CD14-positive monocyte (primary cell): ENCODE measurements around the gene RASA4. TPM values are rescaled to one million over a fixed set of nuclear protein-coding genes. Genes with fewer than 3 reads are reported as not detected.
"Not testable (repeated sequence)": the region's sequence is repeated elsewhere in the genome, so short reads cannot be mapped to it uniquely, and the experiment has no call there.

ENCODE experiments used
- DNase-seq, 3 donors: peaks; one replicate each; pipeline ENCODE4 v3.0.0-alpha.2; 2011 to 2022
- H2AFZ ChIP-seq: 2 replicates; pipeline ENCODE4 v1.6.0; 2012; ENCODE audit warnings: mild to moderate bottlenecking, low read depth, low read length, inconsistent platforms; ENCODE audit not compliant: insufficient read depth, poor library complexity, severe bottlenecking
- H3K27ac ChIP-seq, 2 donors: 1 replicate in 1 of 2; 2 replicates in 1 of 2; pipeline ENCODE4 v1.5.1; 2012 to 2013; ENCODE audit warnings: low read length in 2 of 2, control low read depth in 1 of 2, inconsistent platforms in 1 of 2, low read depth in 1 of 2, mild to moderate bottlenecking in 1 of 2
- H3K27me3 ChIP-seq, 2 donors: one replicate each; pipeline versions ENCODE4 v1.6.0 to v1.6.1; 2011 to 2013; ENCODE audit warnings: low read length in 2 of 2; ENCODE audit not compliant: control insufficient read depth in 2 of 2, insufficient read depth in 2 of 2
- H3K36me3 ChIP-seq, 2 donors: replicated peaks in 1 of 2; 1 replicate in 1 of 2; 2 replicates in 1 of 2; pipeline versions ENCODE4 v1.5.1 to v1.6.1; 2012 to 2013; ENCODE audit warnings: low read length in 2 of 2, control low read depth in 1 of 2, inconsistent platforms in 1 of 2, mild to moderate bottlenecking in 1 of 2; ENCODE audit not compliant: insufficient read depth in 2 of 2, control insufficient read depth in 1 of 2
- H3K4me1 ChIP-seq, 2 donors: 1 replicate in 1 of 2; 2 replicates in 1 of 2; pipeline versions ENCODE4 v1.5.1 to v1.6.1; 2012 to 2013; ENCODE audit warnings: low read length in 2 of 2, control low read depth in 1 of 2, inconsistent platforms in 1 of 2, mild to moderate bottlenecking in 1 of 2, moderate library complexity in 1 of 2; ENCODE audit not compliant: insufficient read depth in 2 of 2, control insufficient read depth in 1 of 2
- H3K4me2 ChIP-seq: replicated peaks from 2 replicates; pipeline ENCODE3; 2012; ENCODE audit warnings: low read length, moderate library complexity, mild to moderate bottlenecking; ENCODE audit not compliant: poor library complexity, severe bottlenecking; ENCODE audit errors: extremely low read depth
- H3K4me3 ChIP-seq, 3 experiments: fragments of 200-600 bp in 1 of 3; sonication (generic) in 1 of 3; replicated peaks in 1 of 3; 1 replicate in 2 of 3; 2 replicates in 1 of 3; pipeline ENCODE4 v1.5.1; 2011 to 2013; ENCODE audit warnings: low read length in 3 of 3, mild to moderate bottlenecking in 3 of 3, control low read depth in 2 of 3, low read depth in 2 of 3, inconsistent platforms in 1 of 3, moderate library complexity in 1 of 3
- H3K79me2 ChIP-seq: 2 replicates; pipeline ENCODE4 v1.6.0; 2012; ENCODE audit warnings: mild to moderate bottlenecking, control low read depth, inconsistent platforms, low read length, moderate library complexity; ENCODE audit not compliant: insufficient read depth
- H3K9ac ChIP-seq: 2 replicates; pipeline ENCODE4 v1.6.0; 2017; ENCODE audit warnings: low read length, mild to moderate bottlenecking; ENCODE audit not compliant: insufficient read depth, poor library complexity, severe bottlenecking
- H3K9me3 ChIP-seq, 2 donors: replicated peaks in 1 of 2; 1 replicate in 1 of 2; 2 replicates in 1 of 2; pipeline versions ENCODE4 v1.5.1 to v1.6.1; 2012 to 2013; ENCODE audit warnings: low read length in 2 of 2, control low read depth in 1 of 2; ENCODE audit not compliant: control insufficient read depth in 1 of 2, insufficient read depth in 1 of 2
- H4K20me1 ChIP-seq: 2 replicates; pipeline ENCODE4 v1.6.0; 2012; ENCODE audit warnings: mild to moderate bottlenecking, low read length, control low read depth, moderate library complexity; ENCODE audit not compliant: insufficient read depth
- H3K27ac Mint-ChIP-seq, 7 donors: one replicate each; pipeline ENCODE4 v1.8.0; 2020; ENCODE audit warnings: mild to moderate bottlenecking in 7 of 7, mixed read lengths in 7 of 7, moderate library complexity in 6 of 7, inconsistent platforms in 2 of 7
- H3K27me3 Mint-ChIP-seq, 3 donors: one replicate each; pipeline ENCODE4 v1.8.0; 2021 to 2022; ENCODE audit warnings: low read depth in 3 of 3, mild to moderate bottlenecking in 3 of 3, mixed read lengths in 3 of 3, moderate library complexity in 3 of 3, inconsistent platforms in 1 of 3
- H3K36me3 Mint-ChIP-seq, 2 donors: one replicate each; pipeline ENCODE4 v1.8.0; 2020; ENCODE audit warnings: mixed read lengths in 2 of 2, inconsistent platforms in 1 of 2, mild to moderate bottlenecking in 1 of 2
- H3K4me1 Mint-ChIP-seq: one replicate; pipeline ENCODE4 v1.8.0; 2020; ENCODE audit warnings: mild to moderate bottlenecking, mixed read lengths
- H3K4me3 Mint-ChIP-seq, 2 donors: one replicate each; pipeline ENCODE4 v1.8.0; 2020; ENCODE audit warnings: mild to moderate bottlenecking in 2 of 2, mixed read lengths in 2 of 2, moderate library complexity in 1 of 2
- H3K9me3 Mint-ChIP-seq, 7 donors: one replicate each; pipeline ENCODE4 v1.8.0; 2020 to 2022; ENCODE audit warnings: mixed read lengths in 7 of 7, mild to moderate bottlenecking in 6 of 7, moderate library complexity in 6 of 7, inconsistent platforms in 2 of 7
- WGBS: methylation state at CpG from one replicate; pipeline ENCODE4 v1.1.5; 2013; ENCODE audit warnings: missing lambda C conversion rate; ENCODE audit not compliant: insufficient coverage; 5-methylcytosine and 5-hydroxymethylcytosine counted together
- intact Hi-C, 2 donors: fragments of 100-400 bp; cut with micrococcal nuclease; formaldehyde crosslinking; loops; one replicate each; pipeline versions ENCODE4 v1.15.0 to v1.15.1; 2023
- polyA plus RNA-seq, 3 donors: library from polyadenylated mRNA; depleted of rRNA in 1 of 3; unstranded in 2 of 3; stranded (reverse) in 1 of 3; fragments of 300-500 nt in 2 of 3; fragments of >200 nt in 1 of 3; fragmentation: Illumina TruSeq in 2 of 3; gene quantifications; 1 replicate in 2 of 3; 2 replicates in 1 of 3; pipeline ENCODE4 v1.2.3, GENCODE V29; 2012 to 2021

The RASA4 gene
- polyA plus RNA-seq, 3 donors = 13.9 to 64.5 (median 18.6) TPM

- H3K4me3 ChIP-seq, H3K4me2 ChIP-seq, H3K27me3 ChIP-seq, intact Hi-C loops, H2AFZ ChIP-seq, H3K4me1 Mint-ChIP-seq, H3K27ac Mint-ChIP-seq, H4K20me1 ChIP-seq, H3K27ac ChIP-seq, H3K9me3 ChIP-seq, DNase-seq, H3K4me1 ChIP-seq, H3K79me2 ChIP-seq, H3K36me3 Mint-ChIP-seq, H3K36me3 ChIP-seq, H3K9me3 Mint-ChIP-seq, H3K4me3 Mint-ChIP-seq, H3K9ac ChIP-seq, H3K27me3 Mint-ChIP-seq: not testable (repeated sequence)
- no CpG with 5 or more reads among the region's 5 CpGs for WGBS
These were observed 18.8 kb upstream of the RASA4 start for GRCh38 chr7:102635354-102635753.

GRCh38 chr7:102634299-102634698 is 17.7 kb upstream of the RASA4 start:
- intact Hi-C loops = not testable (repeated sequence)
- WGBS = no CpG with 5 or more reads among the region's 6 CpGs

GRCh38 chr7:102630622-102631021 is 14.1 kb upstream of the RASA4 start:
- H3K9me3 Mint-ChIP-seq, H4K20me1 ChIP-seq, H3K4me1 ChIP-seq, H2AFZ ChIP-seq, H3K9me3 ChIP-seq, H3K79me2 ChIP-seq, H3K4me3 Mint-ChIP-seq, H3K4me3 ChIP-seq, H3K36me3 Mint-ChIP-seq, H3K27ac ChIP-seq, H3K27me3 Mint-ChIP-seq, H3K4me1 Mint-ChIP-seq, H3K36me3 ChIP-seq, DNase-seq, H3K27ac Mint-ChIP-seq, H3K27me3 ChIP-seq, intact Hi-C loops, H3K9ac ChIP-seq, H3K4me2 ChIP-seq: not testable (repeated sequence)
- no CpG with 5 or more reads among the region's 9 CpGs for WGBS

More at GRCh38 chr7:102634299-102634698, 17.7 kb upstream of the RASA4 start:
- H3K4me3 Mint-ChIP-seq, H3K4me2 ChIP-seq, H3K27me3 ChIP-seq, H4K20me1 ChIP-seq, DNase-seq, H3K36me3 ChIP-seq, H3K9me3 Mint-ChIP-seq, H3K4me1 ChIP-seq, H3K27me3 Mint-ChIP-seq, H3K4me3 ChIP-seq, H3K9ac ChIP-seq, H3K9me3 ChIP-seq, H3K79me2 ChIP-seq, H2AFZ ChIP-seq, H3K27ac Mint-ChIP-seq, H3K36me3 Mint-ChIP-seq, H3K27ac ChIP-seq, H3K4me1 Mint-ChIP-seq: not testable (repeated sequence)

- H3K4me3 ChIP-seq, H3K4me1 Mint-ChIP-seq, H3K9me3 Mint-ChIP-seq, H3K27me3 Mint-ChIP-seq, H3K36me3 Mint-ChIP-seq, H3K27ac ChIP-seq, H3K4me2 ChIP-seq, H2AFZ ChIP-seq, H3K4me3 Mint-ChIP-seq, H3K9me3 ChIP-seq, H3K79me2 ChIP-seq, H4K20me1 ChIP-seq, H3K36me3 ChIP-seq, H3K9ac ChIP-seq, H3K27me3 ChIP-seq, DNase-seq, H3K4me1 ChIP-seq, intact Hi-C loops, H3K27ac Mint-ChIP-seq: not testable (repeated sequence)
- WGBS = no CpG with 5 or more reads among the region's 8 CpGs
These were observed 10.8 kb upstream of the RASA4 start for GRCh38 chr7:102627271-102627904.
